OCI-M2 (cell line): Measurements from ENCODE around the gene CD40.
"Not testable (repeated sequence)": the region's sequence is repeated elsewhere in the genome, so short reads cannot be mapped to it uniquely, and the experiment has no call there.

Source experiments
- DNase-seq: peaks from one replicate; lab custom pipeline; 2025; ENCODE audit not compliant: unreplicated experiment; lab: John Stamatoyannopoulos, UW

CD40 gene

GRCh38 chr20:46091622-46092535 lies 26.2 kb upstream of the CD40 start:
- not testable (repeated sequence) for DNase-seq

GRCh38 chr20:46093531-46093930 lies 24.6 kb upstream of the CD40 start:
- DNase-seq, result no peak

- no peak for DNase-seq
Observed at GRCh38 chr20:46099491-46100287, 18.4 kb upstream of the CD40 start.

- DNase-seq, result not testable (repeated sequence)
Observed at GRCh38 chr20:46100444-46100843, 17.7 kb upstream of the CD40 start.

GRCh38 chr20:46100988-46101387 lies 17.1 kb upstream of the CD40 start:
- DNase-seq, result no peak

- DNase-seq, result no peak
Observed at GRCh38 chr20:46101957-46102356, 16.2 kb upstream of the CD40 start.

- DNase-seq, result no peak
Observed at GRCh38 chr20:46102940-46103339, 15.2 kb upstream of the CD40 start.

GRCh38 chr20:46104262-46104661 lies 13.9 kb upstream of the CD40 start:
- DNase-seq, result no peak

- DNase-seq, result no peak
Observed at GRCh38 chr20:46107061-46107460, 11.1 kb upstream of the CD40 start.

GRCh38 chr20:46108435-46108841 lies 9.7 kb upstream of the CD40 start:
- no peak for DNase-seq

GRCh38 chr20:46108976-46109375 lies 9.1 kb upstream of the CD40 start:
- DNase-seq, result no peak

- DNase-seq, result no peak
Observed at GRCh38 chr20:46111028-46111835, 6.9 kb upstream of the CD40 start.

- DNase-seq, result no peak
Observed at GRCh38 chr20:46111836-46112212, 6.3 kb upstream of the CD40 start.

GRCh38 chr20:46112430-46113112 lies 5.5 kb upstream of the CD40 start:
- no peak for DNase-seq

- DNase-seq, result no peak
Observed at GRCh38 chr20:46113113-46113470, 5.0 kb upstream of the CD40 start.

GRCh38 chr20:46114449-46114848 lies 3.7 kb upstream of the CD40 start:
- no peak for DNase-seq

GRCh38 chr20:46118481-46119020 lies 437 bp downstream of the CD40 start:
- no peak for DNase-seq

GRCh38 chr20:46119028-46119546 lies 973 bp downstream of the CD40 start:
- DNase-seq, result no peak

GRCh38 chr20:46119547-46119946 lies 1.4 kb downstream of the CD40 start:
- DNase-seq, result no peak

- DNase-seq, result no peak
Observed at GRCh38 chr20:46120136-46120535, 2.0 kb downstream of the CD40 start.
